Mucosa of descending colon (tissue), 3 donors: ENCODE measurements around the gene ZGPAT. TPM values are rescaled to one million over a fixed set of nuclear protein-coding genes. Genes with fewer than 3 reads are reported as not detected.

Experiments
- ATAC-seq: fragments of 200-7000 bp; cut with Tn5 transposase; one replicate; pipeline ENCODE4 v1.9.1; 2020; ENCODE audit warnings: mild to moderate bottlenecking, moderate library complexity
- DNase-seq, 3 donors: peaks; one replicate each; pipeline ENCODE4 v3.0.0-alpha.2; 2020
- H3K36me3 ChIP-seq: fragments of 200-600 bp; one replicate; pipeline ENCODE4 v1.8.0; 2021; ENCODE audit warnings: low read depth, mild to moderate bottlenecking
- H3K4me1 ChIP-seq: fragments of 200-600 bp; one replicate; pipeline ENCODE4 v1.8.0; 2021; ENCODE audit warnings: low read depth, mild to moderate bottlenecking
- H3K4me3 ChIP-seq: fragments of 200-600 bp; one replicate; pipeline ENCODE4 v1.8.0; 2021; ENCODE audit warnings: mild to moderate bottlenecking
- H3K9me3 ChIP-seq: fragments of 200-600 bp; one replicate; pipeline ENCODE4 v1.8.0; 2021; ENCODE audit warnings: mild to moderate bottlenecking
- CTCF ChIP-seq: fragments of 200-600 bp; IDR thresholded peaks from one replicate; pipeline ENCODE4 v1.8.0; 2022; ENCODE audit warnings: antibody characterized with exemption, mild to moderate bottlenecking
- intact Hi-C, 2 donors: fragments of 100-400 bp; cut with DNase I in 1 of 2; cut with micrococcal nuclease in 1 of 2; formaldehyde crosslinking; loops; one replicate each; pipeline versions ENCODE4 v1.11.0 to v1.11.1; 2022; cut with DNase I, micrococcal nuclease
- total RNA-seq, 3 donors: library from RNA; stranded (reverse); fragmentation: NEBNext Ultra II Directional in 2 of 3; extraction: Animal tissue kit (Norgen Biotek cat#: 25700) in 2 of 3; gene quantifications; one replicate each; pipeline versions ENCODE4 v1.2.1 to v1.2.4, GENCODE V29; 2021 to 2023
- donor health status: DM: no; HTN: no; CAD: no; lungs with moderate emphysema.
- donor health status: DM: no; HTN: no; CAD: no.
- donor health status: DM: no; HTN: yes; CAD: no.

ZGPAT gene
- total RNA-seq, 3 donors from 2014 or later = 24.3 to 34.0 (median 31.7) TPM

GRCh38 chr20:63693083-63693732 lies 14.6 kb upstream of the ZGPAT start:
- H3K36me3 ChIP-seq = no peaks in the 10 kb centered on the region
- H3K4me3 ChIP-seq = no peak overlapping the region
- DNase-seq (peak in 1 of 3 donors; percentile 49), ATAC-seq (no peak)
- no peak for TF ChIP-seq CTCF
- intact Hi-C loops = no loop called here
- peaks cover 57% of the 10 kb centered on the region for H3K4me1 ChIP-seq
- H3K9me3 ChIP-seq = no peaks in the 10 kb centered on the region

- DNase-seq (peak in 1 of 3 donors; percentile 40), ATAC-seq (no peak)
- H3K4me1 ChIP-seq = peaks cover 63% of the 10 kb centered on the region
- no peaks in the 10 kb centered on the region for H3K9me3 ChIP-seq
- intact Hi-C loops = no loop called here
- TF ChIP-seq CTCF = no peak
- H3K4me3 ChIP-seq = no peak overlapping the region
- no peaks in the 10 kb centered on the region for H3K36me3 ChIP-seq
Measured at GRCh38 chr20:63693733-63694583, 13.9 kb upstream of the ZGPAT start.

GRCh38 chr20:63694584-63695423 lies 13.0 kb upstream of the ZGPAT start:
- peaks cover 61% of the 10 kb centered on the region for H3K4me1 ChIP-seq
- no peak overlapping the region for H3K4me3 ChIP-seq
- H3K36me3 ChIP-seq = no peaks in the 10 kb centered on the region
- DNase-seq (peak in 1 of 3 donors; percentile 51), ATAC-seq (no peak)
- H3K9me3 ChIP-seq = no peaks in the 10 kb centered on the region
- TF ChIP-seq CTCF = no peak
- intact Hi-C loops = no loop called here

- DNase-seq = peak in 1 of 3 donors; percentile 67
- no peak overlapping the region for H3K4me3 ChIP-seq
Measured at GRCh38 chr20:63695424-63696305, 12.2 kb upstream of the ZGPAT start.

More at GRCh38 chr20:63695424-63696305, 12.2 kb upstream of the ZGPAT start:
- ATAC-seq = peak; percentile 24
- no peak for TF ChIP-seq CTCF
- Histone ChIP-seq H3K4me1 (peaks cover 52% of the 10 kb centered on the region), H3K36me3 (no peaks in the 10 kb centered on the region), H3K9me3 (no peaks in the 10 kb centered on the region)
- intact Hi-C loops = no loop called here
